Keratinocyte (primary cell): Measurements from ENCODE around the gene P2RX1. TPM values are rescaled to one million over a fixed set of nuclear protein-coding genes. Genes with fewer than 3 reads are reported as not detected.

ENCODE experiments used
- DNase-seq: peaks from one replicate; pipeline ENCODE4 v3.0.0-alpha.2; 2011; ENCODE audit warnings: low read depth, missing footprints, low spot score
- FAIRE-seq: peaks from 2 replicates; lab custom pipeline; 2011; peaks lifted over from hg19 to GRCh38; lab: Jason Lieb, UNC
- H2AFZ ChIP-seq: 2 replicates; pipeline ENCODE4 v1.6.0; 2012; ENCODE audit warnings: low read length, control low read depth, inconsistent platforms; ENCODE audit not compliant: control insufficient read depth
- H3K27ac ChIP-seq: 2 replicates; pipeline ENCODE4 v1.5.1; 2011; ENCODE audit warnings: low read length; ENCODE audit not compliant: control insufficient read depth, insufficient read depth
- H3K27me3 ChIP-seq: 3 replicates; pipeline ENCODE4 v1.6.0; 2011; ENCODE audit warnings: low read length; ENCODE audit not compliant: control insufficient read depth, insufficient read depth; ENCODE audit errors: extremely low read depth
- H3K36me3 ChIP-seq, 2 experiments: 2 replicates in 1 of 2; 3 replicates in 1 of 2; pipeline ENCODE4 v1.5.1; 2011; ENCODE audit warnings: low read length in 2 of 2, mild to moderate bottlenecking in 1 of 2; ENCODE audit not compliant: control insufficient read depth in 2 of 2, insufficient read depth in 2 of 2; ENCODE audit errors: extremely low read depth in 1 of 2
- H3K4me1 ChIP-seq: 3 replicates; pipeline ENCODE4 v1.5.1; 2011; ENCODE audit warnings: low read length; ENCODE audit not compliant: control insufficient read depth, insufficient read depth; ENCODE audit errors: extremely low read depth
- H3K4me2 ChIP-seq: 3 replicates; pipeline ENCODE4 v1.6.0; 2011; ENCODE audit warnings: low read depth, low read length; ENCODE audit not compliant: control insufficient read depth, insufficient read depth; ENCODE audit errors: extremely low read depth
- H3K4me3 ChIP-seq, 3 experiments: fragments of 200-600 bp in 1 of 3; sonication (generic) in 1 of 3; 2 replicates in 2 of 3; 3 replicates in 1 of 3; pipeline ENCODE4 v1.5.1; 2011 to 2016; ENCODE audit warnings: low read length in 3 of 3, mild to moderate bottlenecking in 3 of 3, control low read depth in 2 of 3, inconsistent platforms in 1 of 3, low read depth in 1 of 3, mixed read lengths in 1 of 3, mixed run types in 1 of 3, moderate library complexity in 1 of 3; ENCODE audit not compliant: control insufficient read depth in 2 of 3, insufficient read depth in 2 of 3; ENCODE audit errors: extremely low read depth in 1 of 3
- H3K79me2 ChIP-seq: 2 replicates; pipeline ENCODE4 v1.6.0; 2012; ENCODE audit warnings: low read length; ENCODE audit not compliant: control insufficient read depth, insufficient read depth
- H3K9ac ChIP-seq: 3 replicates; pipeline ENCODE4 v1.6.0; 2011; ENCODE audit warnings: low read length; ENCODE audit not compliant: control insufficient read depth, insufficient read depth; ENCODE audit errors: extremely low read depth
- H3K9me1 ChIP-seq: 3 replicates; pipeline ENCODE4 v1.6.0; 2011; ENCODE audit warnings: low read length; ENCODE audit not compliant: control insufficient read depth, insufficient read depth; ENCODE audit errors: extremely low read depth
- H3K9me3 ChIP-seq: 2 replicates; pipeline ENCODE4 v1.5.1; 2012; ENCODE audit warnings: low read depth, low read length; ENCODE audit not compliant: control insufficient read depth
- H4K20me1 ChIP-seq: 3 replicates; pipeline ENCODE4 v1.6.0; 2011; ENCODE audit warnings: low read length; ENCODE audit not compliant: control insufficient read depth, insufficient read depth; ENCODE audit errors: extremely low read depth
- EZH2 ChIP-seq: IDR thresholded peaks from one replicate; pipeline ENCODE4 v1.6.1; 2012; ENCODE audit warnings: inconsistent platforms, mild to moderate bottlenecking, low read length, moderate library complexity
- dilution Hi-C: fragments of 300-500 bp; cut with MboI; formaldehyde crosslinking; loops from one replicate; pipeline ENCODE4 v1.7.0; 2020; ENCODE audit warnings: low sequenced_read_pairs; ENCODE audit not compliant: extremely low pct_ligation_motif_present
- polyA plus RNA-seq, 5 experiments: library from polyadenylated mRNA; depleted of rRNA in 3 of 5; stranded (reverse) in 3 of 5; stranded (forward) in 1 of 5; unstranded in 1 of 5; fragments of >200 nt; gene quantifications; 1 replicate in 1 of 5; 2 replicates in 3 of 5; 3 replicates in 1 of 5; pipeline versions ENCODE4 v1.2.1 to v1.2.3, GENCODE V29; 2011 to 2012; ENCODE audit warnings: missing spikeins in 2 of 5, low read depth in 1 of 5, low replicate concordance in 1 of 5
- TF ChIP-seq, protein P1 (sequence below), 3 experiments: IDR thresholded peaks in 1 of 3; conservative IDR thresholded peaks in 1 of 3; optimal IDR thresholded peaks in 1 of 3; 2 replicates in 2 of 3; 3 replicates in 1 of 3; pipeline versions ENCODE3 to v1.5.1; 2011; ENCODE audit warnings: low read length in 3 of 3, mild to moderate bottlenecking in 3 of 3, moderate library complexity in 2 of 3, control low read depth in 1 of 3, inconsistent platforms in 1 of 3; ENCODE audit not compliant: insufficient read depth in 2 of 3; ENCODE audit errors: extremely low read depth in 1 of 3

P2RX1 gene
- polyA plus RNA-seq, 1 donor (not counting 4 experiments of a cell fraction or from before 2014, with no cell fraction given), result not detected

- Histone ChIP-seq H3K27ac (no peak overlapping the region), H2AFZ (no peak overlapping the region), H3K9me3 (no peaks in the 10 kb centered on the region), H3K9ac (no peak overlapping the region), H4K20me1 (no peaks in the 10 kb centered on the region), H3K4me1 (no peaks in the 10 kb centered on the region), H3K36me3 (peaks cover 0 to 4% of the 10 kb centered on the region in 2 experiments), H3K4me2 (no peak overlapping the region), H3K27me3 (no peaks in the 10 kb centered on the region), H3K9me1 (no peaks in the 10 kb centered on the region), H3K79me2 (no peaks in the 10 kb centered on the region), H3K4me3 (no peak overlapping the region)
- TF ChIP-seq EZH2, result no peak
- TF ChIP-seq, protein P1, sequence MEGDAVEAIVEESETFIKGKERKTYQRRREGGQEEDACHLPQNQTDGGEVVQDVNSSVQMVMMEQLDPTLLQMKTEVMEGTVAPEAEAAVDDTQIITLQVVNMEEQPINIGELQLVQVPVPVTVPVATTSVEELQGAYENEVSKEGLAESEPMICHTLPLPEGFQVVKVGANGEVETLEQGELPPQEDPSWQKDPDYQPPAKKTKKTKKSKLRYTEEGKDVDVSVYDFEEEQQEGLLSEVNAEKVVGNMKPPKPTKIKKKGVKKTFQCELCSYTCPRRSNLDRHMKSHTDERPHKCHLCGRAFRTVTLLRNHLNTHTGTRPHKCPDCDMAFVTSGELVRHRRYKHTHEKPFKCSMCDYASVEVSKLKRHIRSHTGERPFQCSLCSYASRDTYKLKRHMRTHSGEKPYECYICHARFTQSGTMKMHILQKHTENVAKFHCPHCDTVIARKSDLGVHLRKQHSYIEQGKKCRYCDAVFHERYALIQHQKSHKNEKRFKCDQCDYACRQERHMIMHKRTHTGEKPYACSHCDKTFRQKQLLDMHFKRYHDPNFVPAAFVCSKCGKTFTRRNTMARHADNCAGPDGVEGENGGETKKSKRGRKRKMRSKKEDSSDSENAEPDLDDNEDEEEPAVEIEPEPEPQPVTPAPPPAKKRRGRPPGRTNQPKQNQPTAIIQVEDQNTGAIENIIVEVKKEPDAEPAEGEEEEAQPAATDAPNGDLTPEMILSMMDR (optimal IDR thresholded peaks at IDR 0.05 in 1 of 3, IDR thresholded peaks at IDR 0.05 in 1 of 3, conservative IDR thresholded peaks at IDR 0.05 in 1 of 3; ENCODE audit: extremely low read depth in 1 of 3, insufficient read depth in 2 of 3, low read length in 3 of 3), result no peak
- dilution Hi-C loops, result no loop called here
- no peak for FAIRE-seq
- DNase-seq, result no peak
Observed at GRCh38 chr17:3877220-3877619, 39.0 kb downstream of the P2RX1 start.

- no peaks in the 10 kb centered on the region for H3K9me1 ChIP-seq
- H4K20me1 ChIP-seq, result no peaks in the 10 kb centered on the region
- H3K4me3 ChIP-seq, result no peak overlapping the region
- no peak overlapping the region for H3K4me2 ChIP-seq
- H3K36me3 ChIP-seq, result peaks cover 0 to 4% of the 10 kb centered on the region in 2 experiments
- H3K4me1 ChIP-seq, result no peaks in the 10 kb centered on the region
- no peak for DNase-seq
- TF ChIP-seq EZH2, result no peak
- TF ChIP-seq, protein P1 (optimal IDR thresholded peaks at IDR 0.05 in 1 of 3, IDR thresholded peaks at IDR 0.05 in 1 of 3, conservative IDR thresholded peaks at IDR 0.05 in 1 of 3; ENCODE audit: extremely low read depth in 1 of 3, insufficient read depth in 2 of 3, low read length in 3 of 3), result no peak
- no peak overlapping the region for H3K9ac ChIP-seq
- no peaks in the 10 kb centered on the region for H3K9me3 ChIP-seq
- H3K27me3 ChIP-seq, result no peaks in the 10 kb centered on the region
- H3K79me2 ChIP-seq, result no peaks in the 10 kb centered on the region
- H3K27ac ChIP-seq, result no peak overlapping the region
- H2AFZ ChIP-seq, result no peak overlapping the region
- dilution Hi-C loops, result no loop called here
- no peak for FAIRE-seq
Observed at GRCh38 chr17:3875317-3875716, 40.9 kb downstream of the P2RX1 start.
